ENCODE results near the gene NR0B2. TPM values are rescaled to one million over a fixed set of nuclear protein-coding genes. Genes with fewer than 3 reads are reported as not detected.

NR0B2 gene
- total RNA-seq, 2 experiments from 2014 or later: not detected

- TF ChIP-seq, protein P1, sequence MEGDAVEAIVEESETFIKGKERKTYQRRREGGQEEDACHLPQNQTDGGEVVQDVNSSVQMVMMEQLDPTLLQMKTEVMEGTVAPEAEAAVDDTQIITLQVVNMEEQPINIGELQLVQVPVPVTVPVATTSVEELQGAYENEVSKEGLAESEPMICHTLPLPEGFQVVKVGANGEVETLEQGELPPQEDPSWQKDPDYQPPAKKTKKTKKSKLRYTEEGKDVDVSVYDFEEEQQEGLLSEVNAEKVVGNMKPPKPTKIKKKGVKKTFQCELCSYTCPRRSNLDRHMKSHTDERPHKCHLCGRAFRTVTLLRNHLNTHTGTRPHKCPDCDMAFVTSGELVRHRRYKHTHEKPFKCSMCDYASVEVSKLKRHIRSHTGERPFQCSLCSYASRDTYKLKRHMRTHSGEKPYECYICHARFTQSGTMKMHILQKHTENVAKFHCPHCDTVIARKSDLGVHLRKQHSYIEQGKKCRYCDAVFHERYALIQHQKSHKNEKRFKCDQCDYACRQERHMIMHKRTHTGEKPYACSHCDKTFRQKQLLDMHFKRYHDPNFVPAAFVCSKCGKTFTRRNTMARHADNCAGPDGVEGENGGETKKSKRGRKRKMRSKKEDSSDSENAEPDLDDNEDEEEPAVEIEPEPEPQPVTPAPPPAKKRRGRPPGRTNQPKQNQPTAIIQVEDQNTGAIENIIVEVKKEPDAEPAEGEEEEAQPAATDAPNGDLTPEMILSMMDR (conservative IDR thresholded peaks at IDR 0.05; ENCODE audit: low read length): no peak
- no peak for TF ChIP-seq EZH2phosphoT487 (IDR thresholded peaks at IDR 0.05; ENCODE audit: borderline replicate concordance, low read depth, low read length)
- Histone ChIP-seq H3K27ac (ENCODE audit: low read depth, low read length, poor library complexity, severe bottlenecking) (peak overlapping the region; percentile 62), H3K9me3 (ENCODE audit: low read length) (no peaks in the 10 kb centered on the region), H3K4me2 (ENCODE audit: low read length) (peak overlapping the region; percentile 83), H3K4me3 (ENCODE audit: low read depth, low read length, poor library complexity, severe bottlenecking) (peak overlapping the region; percentile 93), H3K36me3 (ENCODE audit: insufficient read depth, low read length) (peaks cover 56% of the 10 kb centered on the region), H2AFZ (ENCODE audit: low read length) (peak overlapping the region; percentile 85), H3K79me2 (ENCODE audit: insufficient read depth, low read depth, low read length) (peaks cover 12% of the 10 kb centered on the region), H3K9me2 (ENCODE audit: insufficient read depth, low read length) (no peaks in the 10 kb centered on the region), H4K20me1 (ENCODE audit: insufficient read depth, low read length) (peaks cover 7% of the 10 kb centered on the region; the same call in 1 of the 2 replicates), H3K4me1 (ENCODE audit: insufficient read depth, low read length, poor library complexity, severe bottlenecking) (peaks cover 14% of the 10 kb centered on the region)
- BruUV-seq (replicated peaks): no TSS peak
- CTCF ChIA-PET (ENCODE audit: unreplicated experiment): interaction anchor here (1.2 kb wide), 1 partner anchor 10 kb away, joined by 4 read pairs; the partner anchor contains the start of gene GPATCH3
- intact Hi-C loops (cut with micrococcal nuclease; ENCODE audit: unreplicated experiment): loop anchor here (1.0 kb wide), 1 partner anchor 31 kb away; the partner anchor contains the start of gene NUDC
- POLR2A ChIA-PET: interaction anchor here (0.7 to 1.5 kb wide), 6 partner anchors 9 to 56 kb away, joined by 3 to 22 read pairs (median 4); partner anchors contain the start of gene GPATCH3
- no peak for DNase-seq (ENCODE audit: low spot score)
These were observed 23.3 kb downstream of the NR0B2 start for GRCh38 chr1:26890467-26890796.

GRCh38 chr1:26889551-26890466 lies 24.0 kb downstream of the NR0B2 start, which contains the start of gene GPN2:
Gene GPN2 (minus strand): TSS chr1:26890283. CDS start chr1:26890096, 187 bp downstream.
- Histone ChIP-seq H3K4me1 (ENCODE audit: insufficient read depth, low read length, poor library complexity, severe bottlenecking) (peaks cover 14% of the 10 kb centered on the region), H3K4me3 (ENCODE audit: low read depth, low read length, poor library complexity, severe bottlenecking) (peak within 1 kb of the TSS; percentile 93), H3K36me3 (ENCODE audit: insufficient read depth, low read length) (peaks cover 59% of the 10 kb centered on the region), H3K4me2 (ENCODE audit: low read length) (peak within 1 kb of the TSS; percentile 83), H3K9me2 (ENCODE audit: insufficient read depth, low read length) (no peaks in the 10 kb centered on the region), H3K27ac (ENCODE audit: low read depth, low read length, poor library complexity, severe bottlenecking) (peak within 1 kb of the TSS; percentile 62), H3K79me2 (ENCODE audit: insufficient read depth, low read depth, low read length) (peaks cover 12% of the 10 kb centered on the region), H4K20me1 (ENCODE audit: insufficient read depth, low read length) (peaks cover 7% of the 10 kb centered on the region; the same call in 1 of the 2 replicates), H3K9me3 (ENCODE audit: low read length) (no peaks in the 10 kb centered on the region), H2AFZ (ENCODE audit: low read length) (peak within 1 kb of the TSS; percentile 85)
- intact Hi-C loops (cut with micrococcal nuclease; ENCODE audit: unreplicated experiment): loop anchor here (1.0 kb wide), 1 partner anchor 31 kb away; the partner anchor contains the start of gene NUDC
- peak; percentile 87 for DNase-seq (ENCODE audit: low spot score)
- CTCF ChIA-PET (ENCODE audit: unreplicated experiment): interaction anchor here (1.0 to 1.2 kb wide), 2 partner anchors 11 to 35 kb away, joined by 3 to 4 read pairs; partner anchors contain the start of gene GPATCH3
- no TSS peak for BruUV-seq (replicated peaks)
- TF ChIP-seq, protein P1 (conservative IDR thresholded peaks at IDR 0.05; ENCODE audit: low read length): no peak
- TF ChIP-seq EZH2phosphoT487 (IDR thresholded peaks at IDR 0.05; ENCODE audit: borderline replicate concordance, low read depth, low read length): no peak
- POLR2A ChIA-PET: interaction anchor here (0.7 to 1.5 kb wide), 7 partner anchors 9 to 55 kb away, joined by 3 to 22 read pairs (median 3); partner anchors contain the start of gene GPATCH3

Data from OCI-LY7 (cell line).